Measurements from ENCODE around the gene MUS81. TPM values are rescaled to one million over a fixed set of nuclear protein-coding genes. Genes with fewer than 3 reads are reported as not detected.

The MUS81 gene
- total RNA-seq, 2 experiments from 2014 or later, result 37.7 to 39.2 TPM

DNA sequence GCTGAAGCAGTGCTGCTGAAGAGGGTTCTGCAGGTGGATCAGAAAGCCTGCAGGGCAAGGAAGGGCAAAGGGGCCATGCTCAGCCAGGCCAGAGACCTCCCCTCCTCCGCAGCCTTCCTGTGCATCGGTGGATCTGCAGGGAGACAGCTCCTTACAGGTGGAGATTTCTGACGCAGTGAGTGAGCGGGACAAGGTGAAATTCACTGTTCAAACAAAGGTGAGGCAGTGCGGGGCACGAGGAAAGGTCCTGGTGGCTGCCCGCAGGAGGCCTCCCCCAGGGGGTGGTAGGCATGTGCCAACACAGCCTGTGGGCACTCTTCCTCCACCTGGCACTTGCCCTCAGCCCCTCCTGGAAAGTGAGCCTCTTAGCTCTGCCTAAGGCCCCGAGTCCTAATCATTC lies 10.9 kb upstream of the MUS81 start:
- Histone ChIP-seq H3K27ac (ENCODE audit: low read depth in 1 of 2, low read length in 2 of 2) (no peak overlapping the region), H3K36me3 (ENCODE audit: insufficient read depth, low read length) (peaks cover 36% of the 10 kb centered on the region), H3K4me1 (ENCODE audit: insufficient read depth, low read length) (peaks cover 14% of the 10 kb centered on the region), H3K4me3 (ENCODE audit: low read length) (no peak overlapping the region), H3K9me3 (ENCODE audit: control insufficient read depth in 1 of 2, insufficient read depth in 1 of 2, low read length in 2 of 2) (peaks cover 7 to 23% of the 10 kb centered on the region in 2 experiments), H3K27me3 (ENCODE audit: control insufficient read depth in 1 of 2, insufficient read depth in 2 of 2, low read length in 2 of 2) (no peaks in the 10 kb centered on the region)
- TF ChIP-seq, protein P1, sequence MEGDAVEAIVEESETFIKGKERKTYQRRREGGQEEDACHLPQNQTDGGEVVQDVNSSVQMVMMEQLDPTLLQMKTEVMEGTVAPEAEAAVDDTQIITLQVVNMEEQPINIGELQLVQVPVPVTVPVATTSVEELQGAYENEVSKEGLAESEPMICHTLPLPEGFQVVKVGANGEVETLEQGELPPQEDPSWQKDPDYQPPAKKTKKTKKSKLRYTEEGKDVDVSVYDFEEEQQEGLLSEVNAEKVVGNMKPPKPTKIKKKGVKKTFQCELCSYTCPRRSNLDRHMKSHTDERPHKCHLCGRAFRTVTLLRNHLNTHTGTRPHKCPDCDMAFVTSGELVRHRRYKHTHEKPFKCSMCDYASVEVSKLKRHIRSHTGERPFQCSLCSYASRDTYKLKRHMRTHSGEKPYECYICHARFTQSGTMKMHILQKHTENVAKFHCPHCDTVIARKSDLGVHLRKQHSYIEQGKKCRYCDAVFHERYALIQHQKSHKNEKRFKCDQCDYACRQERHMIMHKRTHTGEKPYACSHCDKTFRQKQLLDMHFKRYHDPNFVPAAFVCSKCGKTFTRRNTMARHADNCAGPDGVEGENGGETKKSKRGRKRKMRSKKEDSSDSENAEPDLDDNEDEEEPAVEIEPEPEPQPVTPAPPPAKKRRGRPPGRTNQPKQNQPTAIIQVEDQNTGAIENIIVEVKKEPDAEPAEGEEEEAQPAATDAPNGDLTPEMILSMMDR (IDR thresholded peaks at IDR 0.05), result no peak
- Mint-ChIP-seq H3K27me3 (no peaks in the 10 kb centered on the region), H3K4me3 (no peak overlapping the region), H3K27ac (no peak overlapping the region), H3K36me3 (ENCODE audit: low read depth) (peaks cover 31% of the 10 kb centered on the region), H3K9me3 (no peaks in the 10 kb centered on the region), H3K4me1 (ENCODE audit: low read depth) (peaks cover 2% of the 10 kb centered on the region)
- DNase-seq, result peak in 1 of 14 experiments; percentile 23
- no peak for ATAC-seq (ENCODE audit: poor library complexity)
- intact Hi-C loops (cut with DNase I, micrococcal nuclease), result no loop called here
- ChIA-PET CTCF (no interaction called here), POLR2A (interaction anchor here (0.5 to 2.0 kb wide), 5 partner anchors 9 to 49 kb away, joined by 3 to 9 read pairs (median 3); partner anchors contain the start of genes CFL1, MUS81 and SNX32)

DNA sequence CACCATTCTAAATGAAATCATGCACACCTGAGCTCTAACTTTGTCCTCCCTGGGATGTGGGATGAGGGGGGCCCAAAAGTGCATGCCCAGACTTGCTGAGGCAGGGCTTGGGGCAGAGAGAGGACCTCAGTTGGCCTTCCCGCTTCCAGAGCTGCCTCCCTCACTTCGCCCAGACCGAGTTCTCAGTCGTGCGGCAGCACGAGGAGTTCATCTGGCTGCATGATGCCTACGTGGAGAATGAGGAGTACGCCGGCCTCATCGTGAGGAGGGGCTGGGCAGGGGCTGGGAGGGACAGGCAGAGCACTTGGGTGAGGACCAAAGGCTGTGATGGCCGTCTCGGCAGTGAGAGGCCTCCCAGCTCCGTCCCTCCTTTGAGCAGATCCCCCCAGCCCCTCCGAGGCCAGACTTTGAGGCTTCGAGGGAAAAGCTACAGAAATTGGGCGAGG lies 10.4 kb upstream of the MUS81 start:
- Mint-ChIP-seq H3K4me1 (ENCODE audit: low read depth) (peaks cover 7% of the 10 kb centered on the region), H3K27ac (no peak overlapping the region), H3K27me3 (no peaks in the 10 kb centered on the region), H3K36me3 (ENCODE audit: low read depth) (peaks cover 35% of the 10 kb centered on the region), H3K9me3 (no peaks in the 10 kb centered on the region), H3K4me3 (no peak overlapping the region)
- POLR2A ChIA-PET, result interaction anchor here (1.0 to 2.0 kb wide), 5 partner anchors 8 to 41 kb away, joined by 3 to 9 read pairs (median 3); partner anchors contain the start of genes CFL1, MUS81 and SNX32
- CTCF ChIA-PET, result no interaction called here
- TF ChIP-seq, protein P1 (IDR thresholded peaks at IDR 0.05), result no peak
- DNase-seq (peak in 1 of 14 experiments; percentile 28), ATAC-seq (ENCODE audit: poor library complexity) (no peak)
- intact Hi-C loops (cut with DNase I, micrococcal nuclease), result loop anchor here in 1 of 2 experiments (10.0 kb wide), 1 partner anchor 435 kb away; the partner anchor contains the start of gene YIF1A
- no peaks in the 10 kb centered on the region for H3K27me3 ChIP-seq (ENCODE audit: control insufficient read depth in 1 of 2, insufficient read depth in 2 of 2, low read length in 2 of 2)
- H3K4me3 ChIP-seq (ENCODE audit: low read length), result no peak overlapping the region
- peaks cover 18% of the 10 kb centered on the region for H3K4me1 ChIP-seq (ENCODE audit: insufficient read depth, low read length)
- peaks cover 7 to 23% of the 10 kb centered on the region in 2 experiments for H3K9me3 ChIP-seq (ENCODE audit: control insufficient read depth in 1 of 2, insufficient read depth in 1 of 2, low read length in 2 of 2)
- H3K36me3 ChIP-seq (ENCODE audit: insufficient read depth, low read length), result peaks cover 40% of the 10 kb centered on the region
- H3K27ac ChIP-seq (ENCODE audit: low read depth in 1 of 2, low read length in 2 of 2), result no peak overlapping the region

DNA sequence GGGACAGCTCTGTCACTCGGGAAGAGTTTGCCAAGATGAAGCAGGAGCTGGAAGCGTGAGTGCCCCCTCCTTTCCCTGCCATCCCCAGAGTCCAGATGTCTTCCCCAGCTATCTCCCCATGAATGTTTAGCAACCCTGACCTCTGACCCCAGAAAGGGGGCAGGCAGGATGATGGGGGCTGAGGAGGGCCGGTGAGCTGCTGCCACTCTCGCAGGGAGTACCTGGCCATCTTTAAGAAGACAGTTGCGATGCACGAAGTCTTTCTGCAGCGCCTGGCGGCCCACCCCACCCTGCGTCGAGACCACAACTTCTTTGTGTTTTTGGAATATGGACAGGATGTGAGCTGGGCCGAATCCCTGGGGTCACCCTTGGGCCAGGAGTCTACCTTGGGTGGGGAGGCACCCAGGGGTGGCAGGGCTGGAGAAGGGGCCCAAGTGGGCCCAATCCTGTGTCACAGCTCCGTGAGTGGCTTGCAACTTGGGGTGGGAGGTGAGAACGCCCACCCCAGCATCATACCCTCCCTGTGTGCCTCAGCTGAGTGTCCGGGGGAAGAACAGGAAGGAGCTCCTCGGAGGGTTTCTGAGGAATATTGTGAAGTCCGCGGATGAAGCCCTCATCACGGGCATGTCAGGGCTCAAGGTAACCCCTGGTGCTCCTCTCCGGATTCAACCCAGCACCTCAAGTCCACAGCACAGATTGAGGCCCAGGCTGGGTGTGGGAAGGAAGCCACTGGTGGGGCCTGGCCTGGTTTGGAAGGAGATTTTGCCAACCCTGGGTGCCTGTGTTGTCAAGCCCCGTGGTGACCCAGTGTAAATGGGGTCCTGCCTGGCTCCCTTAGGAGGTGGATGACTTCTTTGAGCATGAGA lies 9.8 kb upstream of the MUS81 start:
- ATAC-seq (ENCODE audit: poor library complexity), result no peak
- no peaks in the 10 kb centered on the region for H3K27me3 ChIP-seq (ENCODE audit: control insufficient read depth in 1 of 2, insufficient read depth in 2 of 2, low read length in 2 of 2)
- peaks cover 7 to 23% of the 10 kb centered on the region in 2 experiments for H3K9me3 ChIP-seq (ENCODE audit: control insufficient read depth in 1 of 2, insufficient read depth in 1 of 2, low read length in 2 of 2)
- H3K4me3 ChIP-seq (ENCODE audit: low read length), result no peak overlapping the region
- ChIA-PET POLR2A (interaction anchor here (1.0 to 2.0 kb wide), 6 partner anchors 8 to 40 kb away, joined by 3 to 9 read pairs (median 4); partner anchors contain the start of genes CFL1, FIBP, MUS81 and SNX32), CTCF (interaction anchor here (1.1 kb wide), 1 partner anchor 37 kb away, joined by 3 read pairs; no protein-coding TSS in a partner anchor)
- DNase-seq, result peak in 1 of 14 experiments; percentile 26
- H3K27ac ChIP-seq (ENCODE audit: low read depth in 1 of 2, low read length in 2 of 2), result no peak overlapping the region
- Mint-ChIP-seq H3K9me3 (no peaks in the 10 kb centered on the region), H3K27ac (no peak overlapping the region), H3K36me3 (ENCODE audit: low read depth) (peaks cover 41% of the 10 kb centered on the region), H3K4me1 (ENCODE audit: low read depth) (peaks cover 11% of the 10 kb centered on the region), H3K27me3 (no peaks in the 10 kb centered on the region), H3K4me3 (no peak overlapping the region)
- peaks cover 47% of the 10 kb centered on the region for H3K36me3 ChIP-seq (ENCODE audit: insufficient read depth, low read length)
- TF ChIP-seq, protein P1 (IDR thresholded peaks at IDR 0.05), result no peak
- peaks cover 25% of the 10 kb centered on the region for H3K4me1 ChIP-seq (ENCODE audit: insufficient read depth, low read length)
- intact Hi-C loops (cut with DNase I, micrococcal nuclease), result loop anchor here in 1 of 2 experiments (10.0 kb wide), 1 partner anchor 434 kb away; the partner anchor contains the start of gene YIF1A
